Gastrocnemius medialis (tissue), 4 donors: ENCODE measurements around the gene CAPSL.

ENCODE experiments used
- CTCF ChIP-seq, 5 experiments: fragments of 450-650 bp in 3 of 5; fragments of 200-600 bp in 2 of 5; sonication (generic) in 2 of 5; IDR thresholded peaks in 4 of 5; conservative IDR thresholded peaks in 1 of 5; 1 replicate in 4 of 5; 2 replicates in 1 of 5; pipeline ENCODE4 v1.5.1; 2016 to 2019; ENCODE audit warnings: antibody characterized with exemption in 5 of 5, mild to moderate bottlenecking in 3 of 5, moderate library complexity in 3 of 5
- POLR2A ChIP-seq, 2 donors: fragments of 450-650 bp; IDR thresholded peaks; one replicate each; pipeline ENCODE4 v1.6.1; 2017; ENCODE audit warnings: antibody characterized with exemption in 2 of 2, mild to moderate bottlenecking in 2 of 2, moderate library complexity in 2 of 2

- TF ChIP-seq CTCF (IDR thresholded peaks at IDR 0.05 in 4 of 5, conservative IDR thresholded peaks at IDR 0.05 in 1 of 5) = no peak
- no peak for TF ChIP-seq POLR2A (IDR thresholded peaks at IDR 0.05)
These were observed 38.6 kb downstream of the CAPSL start for GRCh38 chr5:35899800-35900199.
